ENCODE data around the gene PRKD3.

Gene PRKD3

DNA sequence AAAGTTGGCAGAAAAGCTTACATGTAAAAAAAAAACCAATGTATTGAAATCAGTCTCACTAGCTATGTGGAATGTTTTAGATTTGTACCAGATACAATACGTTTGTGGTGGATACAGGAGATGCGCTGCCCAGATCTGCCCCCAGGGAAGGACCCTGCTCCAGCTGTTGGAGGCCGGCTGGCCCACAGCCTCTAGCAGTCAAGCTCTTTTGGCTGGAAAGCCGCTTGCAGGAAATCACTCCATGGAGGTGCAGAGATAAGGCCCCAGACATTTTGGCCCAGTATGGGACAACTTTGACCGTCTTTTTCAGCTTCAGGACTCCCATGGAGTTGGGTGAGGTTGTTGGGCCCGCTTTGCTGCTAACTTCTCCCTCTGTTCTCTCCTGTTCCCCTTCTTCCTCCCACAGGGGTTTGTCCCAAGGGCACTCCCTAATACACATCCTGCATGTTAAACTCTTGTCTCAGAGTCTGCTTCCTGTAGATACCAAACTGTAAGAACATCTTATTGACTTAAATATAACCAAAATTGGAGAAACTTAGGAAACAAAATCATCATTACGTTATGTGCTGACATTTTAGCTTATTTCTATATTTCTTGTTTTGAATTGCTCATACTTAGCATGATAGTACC is 18.1 kb upstream of the PRKD3 start:
- DNase-seq: no peak

- no peak for DNase-seq
Observed at GRCh38 chr2:37340637-37341036, 16.0 kb upstream of the PRKD3 start.

GRCh38 chr2:37338933-37339332 is 14.3 kb upstream of the PRKD3 start:
- no peak for DNase-seq

GRCh38 chr2:37337620-37338280 is 13.1 kb upstream of the PRKD3 start:
- no peak for DNase-seq

DNA sequence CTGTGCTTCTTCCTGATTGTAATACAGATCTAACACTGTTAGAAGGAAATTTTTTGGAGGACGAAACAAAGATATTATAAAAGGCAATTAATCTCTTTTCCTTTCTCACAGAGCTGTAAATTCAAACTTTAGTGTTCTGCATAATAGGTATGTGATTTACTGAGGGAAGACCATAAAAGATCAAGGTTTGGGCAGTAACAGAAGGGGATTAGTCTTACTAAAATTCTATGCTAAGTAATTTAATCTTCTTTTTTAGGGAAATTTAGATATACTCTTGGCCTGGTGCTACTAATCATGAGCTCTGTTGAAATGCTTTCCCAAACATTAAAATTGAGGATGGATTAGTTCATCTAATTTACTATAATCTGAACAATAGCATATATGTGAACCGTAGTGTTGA is 11.0 kb upstream of the PRKD3 start:
- DNase-seq: no peak

- no peak for DNase-seq
Observed at GRCh38 chr2:37333256-37333655, 8.6 kb upstream of the PRKD3 start.

DNA sequence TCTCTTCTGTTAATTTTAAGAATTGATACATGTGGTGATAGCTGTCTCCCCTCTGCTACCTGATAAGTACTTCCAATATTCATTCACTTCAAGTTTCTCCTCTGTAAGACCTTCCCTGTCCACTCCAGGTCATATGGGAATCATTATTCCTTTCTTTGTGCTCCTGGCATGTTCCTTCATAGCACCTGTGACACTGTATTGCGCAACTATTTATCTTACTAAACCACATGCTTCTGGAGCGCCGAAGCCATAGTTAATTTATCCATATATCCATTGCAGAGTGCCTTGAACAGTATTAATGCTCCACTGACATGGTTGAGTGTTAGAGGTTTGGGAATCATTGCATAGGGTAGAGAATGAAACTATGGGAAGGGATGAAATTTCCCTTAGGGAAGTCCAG is 7.9 kb upstream of the PRKD3 start:
- no peak for DNase-seq

GRCh38 chr2:37330681-37331080 is 6.0 kb upstream of the PRKD3 start:
- no peak for DNase-seq

DNA sequence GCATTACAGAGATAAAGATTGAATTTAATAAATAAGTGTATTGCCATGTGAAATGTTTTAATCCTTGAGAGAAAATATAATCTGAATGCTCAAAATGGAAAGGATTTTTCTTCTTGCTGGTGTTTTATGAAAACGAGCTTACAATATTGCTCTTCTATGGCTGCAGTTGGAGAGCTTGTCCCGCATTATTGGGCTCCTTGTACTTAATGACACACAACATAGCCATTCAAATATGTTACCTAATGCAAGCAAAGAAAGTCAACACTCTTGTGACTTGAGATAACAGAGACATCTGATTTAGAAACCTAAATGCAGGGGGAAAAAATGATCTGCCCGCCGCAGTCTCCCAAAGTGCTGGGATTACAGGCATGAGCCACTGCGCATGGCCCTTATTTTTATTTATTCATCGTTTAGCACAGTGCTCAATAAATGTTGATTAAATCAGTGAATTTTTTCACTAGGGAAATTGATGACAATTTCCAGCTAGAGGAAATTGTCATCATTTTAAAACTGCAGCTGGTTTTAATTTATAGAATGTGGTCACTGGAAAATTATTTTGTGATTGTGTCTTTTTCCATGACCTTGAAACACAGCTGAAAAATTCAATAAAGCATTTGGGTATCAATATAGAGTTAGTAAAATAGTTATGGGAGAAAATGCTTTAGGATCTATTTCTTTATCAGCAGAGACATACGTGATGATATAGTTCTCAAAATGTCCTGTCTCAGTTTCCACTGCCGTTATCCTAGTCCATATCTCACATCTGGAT is 2.4 kb upstream of the PRKD3 start:
- DNase-seq: no peak

- DNase-seq: peak in 2 of 14 donors; percentile 12 to 16
Observed at GRCh38 chr2:37326285-37326684, 1.7 kb upstream of the PRKD3 start.

GRCh38 chr2:37325625-37326071 is 1.0 kb upstream of the PRKD3 start:
- no peak for DNase-seq

DNA sequence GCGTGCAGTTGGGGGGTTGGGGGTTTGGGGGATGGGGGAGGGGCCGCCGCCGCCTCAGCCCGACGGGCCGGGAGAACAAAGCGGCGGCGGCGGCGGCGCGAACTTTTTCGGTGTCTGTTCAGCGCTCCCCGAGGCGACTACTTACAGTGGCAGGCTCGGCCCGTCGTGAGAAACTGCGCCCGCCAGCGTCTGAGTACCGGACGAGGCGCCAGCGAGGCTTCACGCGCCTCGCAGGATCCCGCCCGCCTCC is 172 bp downstream of the PRKD3 start:
- no peak for DNase-seq

DNA sequence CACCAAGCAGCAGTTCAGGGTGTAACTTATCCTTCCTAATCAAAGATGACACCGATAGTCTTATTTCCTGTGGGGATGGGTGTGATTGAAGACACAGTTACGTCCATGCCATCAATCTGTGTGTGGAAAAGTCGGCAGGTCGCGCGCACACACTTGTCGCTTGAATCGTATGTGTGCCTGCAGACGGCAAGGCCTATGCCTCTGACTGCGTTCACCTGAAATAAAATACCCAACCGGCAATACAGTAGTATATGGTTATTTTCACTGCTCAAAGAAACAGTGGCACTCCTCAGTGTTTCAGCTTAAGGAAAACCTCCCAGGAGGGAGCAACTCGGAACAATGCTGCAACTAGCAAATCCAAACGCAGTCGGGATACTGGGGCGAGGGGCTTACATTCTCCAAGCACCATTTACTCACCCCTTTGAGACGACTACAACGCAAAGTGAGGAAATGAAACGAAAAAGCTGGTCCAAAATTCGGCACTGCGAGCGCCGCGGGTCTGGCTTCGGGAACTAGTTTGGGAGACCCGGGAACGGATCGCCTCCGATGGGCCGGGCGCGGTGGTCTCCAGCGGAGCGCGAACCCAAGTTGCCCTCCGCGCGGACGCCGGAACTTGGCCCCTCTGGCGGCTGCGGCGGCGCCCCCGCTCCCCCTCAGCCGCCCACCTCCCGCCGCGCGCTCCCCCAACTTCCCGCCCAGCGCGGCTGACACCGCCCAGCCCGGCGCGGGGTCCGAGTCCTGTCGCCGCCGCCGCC is 675 bp downstream of the PRKD3 start:
- DNase-seq: peak in 5 of 14 donors; percentile 20 to 57 (median 43)

GRCh38 chr2:37323176-37323780 is 1.4 kb downstream of the PRKD3 start:
- no peak for DNase-seq

- DNase-seq: no peak
Observed at GRCh38 chr2:37322368-37322767, 2.3 kb downstream of the PRKD3 start.

- DNase-seq: no peak
Observed at GRCh38 chr2:37321029-37321682, 3.5 kb downstream of the PRKD3 start.

- DNase-seq: no peak
Observed at GRCh38 chr2:37319754-37320609, 4.7 kb downstream of the PRKD3 start.

DNA sequence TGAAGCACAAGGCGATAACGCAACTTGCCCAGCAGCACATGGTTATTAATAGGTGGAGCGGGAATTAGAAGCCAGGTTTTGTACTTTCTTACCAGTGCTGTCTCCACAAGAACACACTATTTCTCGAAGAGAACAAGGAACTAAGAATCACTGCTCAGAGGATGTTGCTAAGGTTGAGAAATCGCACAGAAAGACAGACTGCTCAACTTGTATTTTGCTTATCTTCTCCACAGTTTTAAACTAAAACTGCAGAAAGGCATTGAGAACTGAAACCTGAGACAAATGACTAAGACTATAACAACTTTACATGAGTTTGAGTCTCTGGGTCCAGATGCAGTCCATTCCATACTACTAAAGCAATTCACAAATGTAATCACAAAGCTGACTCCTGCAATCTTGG is 6.2 kb downstream of the PRKD3 start:
- DNase-seq: no peak

DNA sequence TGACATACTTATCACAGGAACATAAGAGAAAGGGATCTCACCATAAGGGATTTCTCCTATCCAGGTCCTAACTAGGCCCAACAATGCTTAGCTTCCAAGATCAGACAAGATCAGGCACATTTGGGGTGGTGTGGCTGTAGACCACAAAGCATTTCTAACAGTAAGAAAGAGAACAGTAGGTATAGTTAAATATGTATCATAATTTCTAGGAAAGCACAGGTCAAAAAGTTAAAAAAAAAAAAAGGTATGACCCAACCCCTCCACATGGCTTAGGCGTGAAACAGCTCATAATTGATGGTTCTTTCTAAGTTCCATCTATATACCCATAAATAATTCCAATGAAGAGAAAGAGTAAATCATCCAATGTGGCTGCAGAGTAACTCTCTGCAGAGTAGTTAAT is 6.9 kb downstream of the PRKD3 start:
- no peak for DNase-seq

- DNase-seq: no peak
Observed at GRCh38 chr2:37316181-37316580, 8.5 kb downstream of the PRKD3 start.

DNA sequence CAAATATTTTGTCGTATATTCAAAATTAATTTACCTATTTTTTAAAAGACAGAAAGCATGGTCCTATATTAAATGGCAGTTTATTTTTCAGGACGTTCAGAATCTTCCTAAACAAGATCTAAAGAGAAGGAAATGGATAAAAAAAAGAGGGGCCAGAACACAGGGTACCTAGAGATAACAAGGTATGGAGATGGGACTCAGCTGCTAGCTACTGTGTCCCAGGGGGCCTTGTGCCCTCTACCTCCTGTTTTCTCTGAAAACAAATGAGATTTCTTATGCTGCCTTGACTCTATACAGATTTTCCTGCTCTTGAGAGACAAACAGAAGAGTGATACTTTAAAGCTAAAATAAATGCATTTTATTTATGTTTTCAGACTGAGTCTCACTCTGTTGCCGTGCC is 9.3 kb downstream of the PRKD3 start:
- DNase-seq: no peak

Measured in C1 segment of cervical spinal cord (tissue), 14 donors.